Activated naive CD4-positive, alpha-beta T cell treated with anti-CD3 and anti-CD28 coated beads, Interleukin-2, amount 10 ng/mL, durations not matched to agents 7 days and 5 days (primary cell): ENCODE results near the gene CCDC66.
"Not testable (repeated sequence)": the region's sequence is repeated elsewhere in the genome, so short reads cannot be mapped to it uniquely, and the experiment has no call there.

Experiments used
- CTCF ChIA-PET: fragments of 350-600 bp; sonication (Branson Sonifier 250); formaldehyde crosslinking; loops from one replicate; lab custom pipeline; 2021; ENCODE audit warnings: antibody characterized with exemption; lab: Charles Lee
- DNase-seq: peaks from one replicate; pipeline ENCODE4 v3.0.0-alpha.2; 2020
- H3K27ac Mint-ChIP-seq: one replicate; pipeline ENCODE4 v1.8.0; 2021; ENCODE audit warnings: mild to moderate bottlenecking, moderate library complexity, mixed read lengths
- H3K27me3 Mint-ChIP-seq: one replicate; pipeline ENCODE4 v1.8.0; 2021; ENCODE audit warnings: mild to moderate bottlenecking, mixed read lengths
- H3K36me3 Mint-ChIP-seq: one replicate; pipeline ENCODE4 v1.8.0; 2021; ENCODE audit warnings: mixed read lengths
- H3K4me1 Mint-ChIP-seq: one replicate; pipeline ENCODE4 v1.8.0; 2021; ENCODE audit warnings: mixed read lengths
- H3K4me3 Mint-ChIP-seq: one replicate; pipeline ENCODE4 v1.8.0; 2021; ENCODE audit warnings: mild to moderate bottlenecking, moderate library complexity, mixed read lengths
- H3K9me3 Mint-ChIP-seq: one replicate; pipeline ENCODE4 v1.8.0; 2021; ENCODE audit warnings: mixed read lengths

CCDC66 gene

GRCh38 chr3:56556908-56557830 lies at the start of gene CCDC66:
Gene CCDC66 (plus strand): TSS chr3:56557175. CDS start chr3:56557243, 68 bp downstream.
- H3K36me3 Mint-ChIP-seq: peaks cover 15% of the 10 kb centered on the region
- peaks cover 9% of the 10 kb centered on the region for H3K27me3 Mint-ChIP-seq
- peaks cover 26% of the 10 kb centered on the region for H3K4me1 Mint-ChIP-seq
- H3K9me3 Mint-ChIP-seq: peaks cover 3% of the 10 kb centered on the region
- H3K27ac Mint-ChIP-seq: peak within 1 kb of the TSS; percentile 98
- peak within 1 kb of the TSS; percentile 94 for H3K4me3 Mint-ChIP-seq
- CTCF ChIA-PET: interaction anchor here (0.6 to 1.1 kb wide), 4 partner anchors 10 to 167 kb away, joined by 3 to 5 read pairs (median 3); no protein-coding TSS in a partner anchor
- DNase-seq: peak; percentile 96

- Mint-ChIP-seq H3K36me3 (no peaks in the 10 kb centered on the region), H3K27ac (no peak overlapping the region), H3K4me3 (no peak overlapping the region), H3K4me1 (no peaks in the 10 kb centered on the region), H3K27me3 (peaks cover 10% of the 10 kb centered on the region), H3K9me3 (no peaks in the 10 kb centered on the region)
- CTCF ChIA-PET: no interaction called here
- DNase-seq: no peak
These were observed 37.3 kb upstream of the CCDC66 start for GRCh38 chr3:56519641-56520040.

- no peaks in the 10 kb centered on the region for H3K36me3 Mint-ChIP-seq
- DNase-seq: no peak
- H3K27ac Mint-ChIP-seq: no peak overlapping the region
- H3K27me3 Mint-ChIP-seq: peaks cover 16% of the 10 kb centered on the region
- CTCF ChIA-PET: no interaction called here
- H3K4me1 Mint-ChIP-seq: no peaks in the 10 kb centered on the region
- no peak overlapping the region for H3K4me3 Mint-ChIP-seq
- no peaks in the 10 kb centered on the region for H3K9me3 Mint-ChIP-seq
These were observed 34.6 kb upstream of the CCDC66 start for GRCh38 chr3:56522374-56522773.

GRCh38 chr3:56525291-56525690 lies 31.7 kb upstream of the CCDC66 start:
- Mint-ChIP-seq H3K36me3 (no peaks in the 10 kb centered on the region), H3K27ac (no peak overlapping the region), H3K27me3 (peaks cover 9% of the 10 kb centered on the region), H3K9me3 (no peaks in the 10 kb centered on the region), H3K4me1 (no peaks in the 10 kb centered on the region), H3K4me3 (no peak overlapping the region)
- CTCF ChIA-PET: no interaction called here
- no peak for DNase-seq

- no peaks in the 10 kb centered on the region for H3K4me1 Mint-ChIP-seq
- H3K27ac Mint-ChIP-seq: no peak overlapping the region
- H3K36me3 Mint-ChIP-seq: no peaks in the 10 kb centered on the region
- H3K9me3 Mint-ChIP-seq: no peaks in the 10 kb centered on the region
- DNase-seq: no peak
- no peak overlapping the region for H3K4me3 Mint-ChIP-seq
- CTCF ChIA-PET: no interaction called here
- peaks cover 15% of the 10 kb centered on the region for H3K27me3 Mint-ChIP-seq
These were observed 20.2 kb upstream of the CCDC66 start for GRCh38 chr3:56536735-56537134.

- peaks cover 8% of the 10 kb centered on the region for H3K9me3 Mint-ChIP-seq
- H3K4me1 Mint-ChIP-seq: no peaks in the 10 kb centered on the region
- H3K4me3 Mint-ChIP-seq: no peak overlapping the region
- H3K27me3 Mint-ChIP-seq: peaks cover 25% of the 10 kb centered on the region
- H3K27ac Mint-ChIP-seq: no peak overlapping the region
- DNase-seq: no peak
- H3K36me3 Mint-ChIP-seq: no peaks in the 10 kb centered on the region
- CTCF ChIA-PET: interaction anchor here (0.7 kb wide), 1 partner anchor 21 kb away, joined by 3 read pairs; no protein-coding TSS in a partner anchor
These were observed 9.5 kb upstream of the CCDC66 start for GRCh38 chr3:56547486-56547885.

GRCh38 chr3:56557831-56558170 lies 826 bp downstream of the CCDC66 start:
- H3K36me3 Mint-ChIP-seq: peaks cover 15% of the 10 kb centered on the region
- DNase-seq: no peak
- peak overlapping the region; percentile 98 for H3K27ac Mint-ChIP-seq
- CTCF ChIA-PET: interaction anchor here (0.6 kb wide), 1 partner anchor 9 kb away, joined by 3 read pairs; no protein-coding TSS in a partner anchor
- H3K27me3 Mint-ChIP-seq: peaks cover 9% of the 10 kb centered on the region
- peaks cover 26% of the 10 kb centered on the region for H3K4me1 Mint-ChIP-seq
- peak overlapping the region; percentile 94 for H3K4me3 Mint-ChIP-seq
- H3K9me3 Mint-ChIP-seq: no peaks in the 10 kb centered on the region

GRCh38 chr3:56573501-56573900 lies 16.5 kb downstream of the CCDC66 start:
- no peak for DNase-seq
- peaks cover 4% of the 10 kb centered on the region for H3K9me3 Mint-ChIP-seq
- CTCF ChIA-PET: no interaction called here
- no peaks in the 10 kb centered on the region for H3K4me1 Mint-ChIP-seq
- H3K4me3 Mint-ChIP-seq: no peak overlapping the region
- H3K36me3 Mint-ChIP-seq: peaks cover 62% of the 10 kb centered on the region
- no peaks in the 10 kb centered on the region for H3K27me3 Mint-ChIP-seq
- no peak overlapping the region for H3K27ac Mint-ChIP-seq

GRCh38 chr3:56581941-56582340 lies 25.0 kb downstream of the CCDC66 start:
- H3K27me3 Mint-ChIP-seq, H3K4me3 Mint-ChIP-seq, CTCF ChIA-PET, DNase-seq, H3K4me1 Mint-ChIP-seq, H3K27ac Mint-ChIP-seq: not testable (repeated sequence)
- Mint-ChIP-seq H3K9me3 (peaks cover 21% of the 10 kb centered on the region), H3K36me3 (peaks cover 66% of the 10 kb centered on the region)

GRCh38 chr3:56584275-56584674 lies 27.3 kb downstream of the CCDC66 start:
- H3K27me3 Mint-ChIP-seq, DNase-seq, H3K4me1 Mint-ChIP-seq, H3K27ac Mint-ChIP-seq, H3K4me3 Mint-ChIP-seq, CTCF ChIA-PET: not testable (repeated sequence)
- peaks cover 14% of the 10 kb centered on the region for H3K9me3 Mint-ChIP-seq
- peaks cover 48% of the 10 kb centered on the region for H3K36me3 Mint-ChIP-seq

GRCh38 chr3:56590814-56591213 lies 33.8 kb downstream of the CCDC66 start:
- Mint-ChIP-seq H3K4me3 (no peak overlapping the region), H3K27me3 (no peaks in the 10 kb centered on the region), H3K4me1 (peaks cover 38% of the 10 kb centered on the region), H3K36me3 (peaks cover 34% of the 10 kb centered on the region), H3K27ac (no peak overlapping the region), H3K9me3 (no peaks in the 10 kb centered on the region)
- no peak for DNase-seq
- CTCF ChIA-PET: no interaction called here

GRCh38 chr3:56591262-56591661 lies 34.3 kb downstream of the CCDC66 start:
- Mint-ChIP-seq H3K9me3 (peaks cover under 1% of the 10 kb centered on the region), H3K27me3 (no peaks in the 10 kb centered on the region), H3K4me1 (peaks cover 41% of the 10 kb centered on the region), H3K4me3 (no peak overlapping the region), H3K36me3 (peaks cover 39% of the 10 kb centered on the region), H3K27ac (peak overlapping the region; percentile 11)
- DNase-seq: no peak
- CTCF ChIA-PET: no interaction called here

GRCh38 chr3:56593455-56594158 lies 36.6 kb downstream of the CCDC66 start:
- Mint-ChIP-seq H3K9me3 (peaks cover 9% of the 10 kb centered on the region), H3K4me3 (peak overlapping the region; percentile 34), H3K27ac (peak overlapping the region; percentile 90), H3K36me3 (peaks cover 53% of the 10 kb centered on the region), H3K27me3 (no peaks in the 10 kb centered on the region), H3K4me1 (peaks cover 53% of the 10 kb centered on the region)
- DNase-seq: peak; percentile 76
- CTCF ChIA-PET: interaction anchor here (1.7 kb wide), 1 partner anchor 37 kb away, joined by 5 read pairs; the partner anchor contains the start of gene CCDC66

GRCh38 chr3:56595975-56596840 lies 39.2 kb downstream of the CCDC66 start:
- H3K27me3 Mint-ChIP-seq: no peaks in the 10 kb centered on the region
- no peak for DNase-seq
- CTCF ChIA-PET: no interaction called here
- peaks cover 26% of the 10 kb centered on the region for H3K9me3 Mint-ChIP-seq
- H3K27ac Mint-ChIP-seq: peak overlapping the region; percentile 8
- no peak overlapping the region for H3K4me3 Mint-ChIP-seq
- peaks cover 71% of the 10 kb centered on the region for H3K36me3 Mint-ChIP-seq
- peaks cover 59% of the 10 kb centered on the region for H3K4me1 Mint-ChIP-seq
